ENCODE measurements around the gene SOAT1. TPM values are rescaled to one million over a fixed set of nuclear protein-coding genes. Genes with fewer than 3 reads are reported as not detected.

SOAT1 gene
- total and polyA plus RNA-seq, 2 of the 4 experiments (the other 2 are of a cell fraction) = 19.5 to 19.8 TPM

GRCh38 chr1:179369751-179370341 lies 76.2 kb downstream of the SOAT1 start (continued):
- TF ChIP-seq USF2 (IDR thresholded peaks at IDR 0.05; ENCODE audit: low read depth, low read length) = no peak
- TF ChIP-seq MAFK (IDR thresholded peaks at IDR 0.05; ENCODE audit: low read depth, low read length) = no peak
- TF ChIP-seq NFE2L2 (IDR thresholded peaks at IDR 0.05; ENCODE audit: low read depth, low read length) = no peak
- TF ChIP-seq CHD1 (IDR thresholded peaks at IDR 0.05; ENCODE audit: low read depth, low read length) = no peak

GRCh38 chr1:179372160-179372559 lies 78.6 kb downstream of the SOAT1 start:
- CTCF ChIA-PET = no interaction called here
- H3K36me3 ChIP-seq (ENCODE audit: control insufficient read depth, insufficient read depth, low read length) = no peaks in the 10 kb centered on the region
- H3K9me1 ChIP-seq (ENCODE audit: insufficient read depth, low read length) = no peaks in the 10 kb centered on the region
- no CpG with 5 or more reads among the region's 4 CpGs for WGBS, 2 experiments (ENCODE audit: extremely low coverage in 2 of 2, insufficient read length in 1 of 2)
- H3K23ac ChIP-seq (ENCODE audit: low read depth, low read length) = no peak overlapping the region
- no peak overlapping the region for H2BK5ac ChIP-seq (ENCODE audit: low read depth, low read length, poor library complexity, severe bottlenecking)
- intact Hi-C loops (cut with micrococcal nuclease) (loop anchor here (5.0 kb wide), 1 partner anchor 1075 kb away; no protein-coding TSS in a partner anchor), dilution Hi-C loops (cut with HindIII; ENCODE audit: low sequenced_read_pairs, unreplicated experiment) (no loop called here), in situ Hi-C loops (cut with MboI; ENCODE audit: low sequenced_read_pairs) (no loop called here)
- H3K27ac ChIP-seq (ENCODE audit: insufficient read depth, low read length) = no peak overlapping the region
- no peaks in the 10 kb centered on the region for H3K9me3 ChIP-seq (ENCODE audit: control insufficient read depth, insufficient read depth, low read length)
- H4K20me1 ChIP-seq (ENCODE audit: insufficient read depth, low read length) = no peaks in the 10 kb centered on the region
- no peak overlapping the region for H2BK20ac ChIP-seq (ENCODE audit: low read depth, low read length)
- no peak for ATAC-seq (ENCODE audit: low read depth)
- no peak for DNase-seq
- no peak overlapping the region for H3K4me3 ChIP-seq (ENCODE audit: insufficient read depth, low read depth, low read length)
- H2BK15ac ChIP-seq (ENCODE audit: low read depth, low read length) = no peak overlapping the region
- no peak overlapping the region for H3K18ac ChIP-seq (ENCODE audit: low read depth, low read length)
- no peak overlapping the region for H3K14ac ChIP-seq (replicated peaks; ENCODE audit: low read depth, low read length)
- H3K27me3 ChIP-seq (ENCODE audit: control insufficient read depth, insufficient read depth, low read length) = peaks cover 2% of the 10 kb centered on the region
- no peak overlapping the region for H4K91ac ChIP-seq (ENCODE audit: insufficient read depth, low read depth, low read length)
- H3K4me1 ChIP-seq (ENCODE audit: control insufficient read depth, insufficient read depth, low read length) = no peaks in the 10 kb centered on the region
- no peak overlapping the region for H4K5ac ChIP-seq (ENCODE audit: low read depth, low read length)
- H3K4me2 ChIP-seq (ENCODE audit: low read depth, low read length) = no peak overlapping the region
- H3K9ac ChIP-seq (ENCODE audit: low read depth, low read length) = no peak overlapping the region
- H3K4ac ChIP-seq (ENCODE audit: low read depth, low read length) = no peak overlapping the region
- H2AK9ac ChIP-seq (replicated peaks; ENCODE audit: low read depth, low read length, poor library complexity) = no peak overlapping the region
- POLR2A ChIA-PET (ENCODE audit: unreplicated experiment) = no interaction called here
- no peak overlapping the region for H3K56ac ChIP-seq (ENCODE audit: extremely low read depth, insufficient read depth, low read length)
- no TSS peak for BruUV-seq (replicated peaks)
- no peak overlapping the region for H2AK5ac ChIP-seq (ENCODE audit: low read depth, low read length)
- no peak overlapping the region for H2AFZ ChIP-seq (replicated peaks; ENCODE audit: low read length, poor library complexity)
- no peak overlapping the region for H2BK120ac ChIP-seq (ENCODE audit: low read depth, low read length)
- no peaks in the 10 kb centered on the region for H3K79me1 ChIP-seq (ENCODE audit: low read depth in 1 of 2, low read length in 2 of 2)
- H4K8ac ChIP-seq (ENCODE audit: low read depth in 2 of 2, low read length in 2 of 2) = no peak overlapping the region
- TF ChIP-seq SMC3 (IDR thresholded peaks at IDR 0.05; ENCODE audit: low read depth, low read length) (no peak), RAD21 (IDR thresholded peaks at IDR 0.05; ENCODE audit: low read length) (no peak), MAFK (IDR thresholded peaks at IDR 0.05; ENCODE audit: low read depth, low read length) (no peak), CHD1 (IDR thresholded peaks at IDR 0.05; ENCODE audit: low read depth, low read length) (no peak), POLR2A (IDR thresholded peaks at IDR 0.05; ENCODE audit: low read depth, low read length) (no peak), CTCF (conservative IDR thresholded peaks at IDR 0.05; ENCODE audit: low read depth, low read length) (no peak), RFX5 (IDR thresholded peaks at IDR 0.05; ENCODE audit: low read depth, low read length) (no peak), BHLHE40 (IDR thresholded peaks at IDR 0.05; ENCODE audit: low read depth, low read length) (no peak), USF2 (IDR thresholded peaks at IDR 0.05; ENCODE audit: low read depth, low read length) (no peak), FOS (IDR thresholded peaks at IDR 0.05; ENCODE audit: low read depth, low read length) (no peak), MXI1 (IDR thresholded peaks at IDR 0.05; ENCODE audit: borderline replicate concordance, low read depth, low read length) (no peak)
